ENCODE results near the gene NEIL3. TPM values are rescaled to one million over a fixed set of nuclear protein-coding genes. Genes with fewer than 3 reads are reported as not detected.

NEIL3 gene
- total RNA-seq, 1 donor from 2014 or later: 5.7 TPM

- H3K9me3 ChIP-seq (ENCODE audit: control insufficient read depth in 3 of 3, low read length in 3 of 3): peaks cover 0 to 2% (median 0%) of the 10 kb centered on the region in 3 donors
- H3K27ac ChIP-seq (ENCODE audit: low read depth, low read length): no peak overlapping the region
- no peaks in the 10 kb centered on the region for H3K36me3 ChIP-seq (ENCODE audit: control insufficient read depth in 3 of 3, insufficient read depth in 3 of 3, low read length in 3 of 3)
- H3K27me3 ChIP-seq (ENCODE audit: control insufficient read depth in 3 of 3, insufficient read depth in 3 of 3, low read length in 3 of 3): no peaks in the 10 kb centered on the region
- no peak overlapping the region for H3K9ac ChIP-seq (ENCODE audit: low read depth in 1 of 3, low read length in 3 of 3)
- no peak overlapping the region for H3K4me3 ChIP-seq (ENCODE audit: low read length in 3 of 3)
- H3K4me1 ChIP-seq (ENCODE audit: control insufficient read depth in 3 of 3, insufficient read depth in 3 of 3, low read length in 3 of 3): no peaks in the 10 kb centered on the region
Measured at GRCh38 chr4:177404986-177405385, 95.3 kb downstream of the NEIL3 start.

- no peaks in the 10 kb centered on the region for H3K27me3 ChIP-seq (ENCODE audit: control insufficient read depth in 3 of 3, insufficient read depth in 3 of 3, low read length in 3 of 3)
- no peak overlapping the region for H3K9ac ChIP-seq (ENCODE audit: low read depth in 1 of 3, low read length in 3 of 3)
- no peak overlapping the region for H3K4me3 ChIP-seq (ENCODE audit: low read length in 3 of 3)
- no peaks in the 10 kb centered on the region for H3K4me1 ChIP-seq (ENCODE audit: control insufficient read depth in 3 of 3, insufficient read depth in 3 of 3, low read length in 3 of 3)
- H3K9me3 ChIP-seq (ENCODE audit: control insufficient read depth in 3 of 3, low read length in 3 of 3): peaks cover 0 to 2% (median 0%) of the 10 kb centered on the region in 3 donors
- no peak overlapping the region for H3K27ac ChIP-seq (ENCODE audit: low read depth, low read length)
- no peaks in the 10 kb centered on the region for H3K36me3 ChIP-seq (ENCODE audit: control insufficient read depth in 3 of 3, insufficient read depth in 3 of 3, low read length in 3 of 3)
Measured at GRCh38 chr4:177405508-177405907, 95.8 kb downstream of the NEIL3 start.

GRCh38 chr4:177408023-177408422, 98.3 kb downstream of the NEIL3 start:
- no peaks in the 10 kb centered on the region for H3K36me3 ChIP-seq (ENCODE audit: control insufficient read depth in 3 of 3, insufficient read depth in 3 of 3, low read length in 3 of 3)
- H3K27me3 ChIP-seq (ENCODE audit: control insufficient read depth in 3 of 3, insufficient read depth in 3 of 3, low read length in 3 of 3): no peaks in the 10 kb centered on the region
- no peaks in the 10 kb centered on the region for H3K4me1 ChIP-seq (ENCODE audit: control insufficient read depth in 3 of 3, insufficient read depth in 3 of 3, low read length in 3 of 3)
- no peak overlapping the region for H3K27ac ChIP-seq (ENCODE audit: low read depth, low read length)
- peaks cover 0 to 2% (median 0%) of the 10 kb centered on the region in 3 donors for H3K9me3 ChIP-seq (ENCODE audit: control insufficient read depth in 3 of 3, low read length in 3 of 3)
- no peak overlapping the region for H3K4me3 ChIP-seq (ENCODE audit: low read length in 3 of 3)
- H3K9ac ChIP-seq (ENCODE audit: low read depth in 1 of 3, low read length in 3 of 3): no peak overlapping the region

GRCh38 chr4:177410566-177410965, 100.9 kb downstream of the NEIL3 start:
- H3K4me1 ChIP-seq (ENCODE audit: control insufficient read depth in 3 of 3, insufficient read depth in 3 of 3, low read length in 3 of 3): no peaks in the 10 kb centered on the region

GRCh38 chr4:177411996-177412395, 102.3 kb downstream of the NEIL3 start:
- Histone ChIP-seq H3K9ac (ENCODE audit: low read depth in 1 of 3, low read length in 3 of 3) (no peak overlapping the region), H3K36me3 (ENCODE audit: control insufficient read depth in 3 of 3, insufficient read depth in 3 of 3, low read length in 3 of 3) (no peaks in the 10 kb centered on the region), H3K27ac (ENCODE audit: low read depth, low read length) (no peak overlapping the region), H3K4me1 (ENCODE audit: control insufficient read depth in 3 of 3, insufficient read depth in 3 of 3, low read length in 3 of 3) (no peaks in the 10 kb centered on the region), H3K9me3 (ENCODE audit: control insufficient read depth in 3 of 3, low read length in 3 of 3) (peaks cover 0 to 2% (median 0%) of the 10 kb centered on the region in 3 donors), H3K27me3 (ENCODE audit: control insufficient read depth in 3 of 3, insufficient read depth in 3 of 3, low read length in 3 of 3) (no peaks in the 10 kb centered on the region), H3K4me3 (ENCODE audit: low read length in 3 of 3) (no peak overlapping the region)

More at GRCh38 chr4:177410566-177410965, 100.9 kb downstream of the NEIL3 start:
- Histone ChIP-seq H3K36me3 (ENCODE audit: control insufficient read depth in 3 of 3, insufficient read depth in 3 of 3, low read length in 3 of 3) (no peaks in the 10 kb centered on the region), H3K9ac (ENCODE audit: low read depth in 1 of 3, low read length in 3 of 3) (no peak overlapping the region), H3K9me3 (ENCODE audit: control insufficient read depth in 3 of 3, low read length in 3 of 3) (peaks cover 0 to 2% (median 0%) of the 10 kb centered on the region in 3 donors), H3K4me3 (ENCODE audit: low read length in 3 of 3) (no peak overlapping the region), H3K27me3 (ENCODE audit: control insufficient read depth in 3 of 3, insufficient read depth in 3 of 3, low read length in 3 of 3) (no peaks in the 10 kb centered on the region), H3K27ac (ENCODE audit: low read depth, low read length) (no peak overlapping the region)

Other genes starting within 250 kb of the NEIL3 start
- gene AGA, start 132.6 kb downstream of the NEIL3 start, total RNA-seq: 5.2 TPM